HG03135 (cell line): ENCODE data around the gene SRSF1.
"Not testable (repeated sequence)": the region's sequence is repeated elsewhere in the genome, so short reads cannot be mapped to it uniquely, and the experiment has no call there.

Experiments
- ATAC-seq: cut with Tn5 transposase; IDR thresholded peaks from one replicate; pipeline ENCODE4 v1.9.1; 2021; ENCODE audit warnings: mild to moderate bottlenecking, moderate library complexity; ENCODE audit not compliant: unreplicated experiment

The SRSF1 gene, protein sequence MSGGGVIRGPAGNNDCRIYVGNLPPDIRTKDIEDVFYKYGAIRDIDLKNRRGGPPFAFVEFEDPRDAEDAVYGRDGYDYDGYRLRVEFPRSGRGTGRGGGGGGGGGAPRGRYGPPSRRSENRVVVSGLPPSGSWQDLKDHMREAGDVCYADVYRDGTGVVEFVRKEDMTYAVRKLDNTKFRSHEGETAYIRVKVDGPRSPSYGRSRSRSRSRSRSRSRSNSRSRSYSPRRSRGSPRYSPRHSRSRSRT

GRCh38 chr17:58006924-58007780, at the start of gene SRSF1:
TSS of gene SRSF1 (minus strand) at chr17:58007246. CDS start at chr17:58007137, 109 bp downstream.
- peak; percentile 86 for ATAC-seq

GRCh38 chr17:58056476-58056875, 49.4 kb upstream of the SRSF1 start:
- ATAC-seq, result no peak

- no peak for ATAC-seq
Measured at GRCh38 chr17:58054641-58055040, 47.6 kb upstream of the SRSF1 start.

GRCh38 chr17:58052945-58053715, 46.1 kb upstream of the SRSF1 start:
- ATAC-seq, result no peak

DNA sequence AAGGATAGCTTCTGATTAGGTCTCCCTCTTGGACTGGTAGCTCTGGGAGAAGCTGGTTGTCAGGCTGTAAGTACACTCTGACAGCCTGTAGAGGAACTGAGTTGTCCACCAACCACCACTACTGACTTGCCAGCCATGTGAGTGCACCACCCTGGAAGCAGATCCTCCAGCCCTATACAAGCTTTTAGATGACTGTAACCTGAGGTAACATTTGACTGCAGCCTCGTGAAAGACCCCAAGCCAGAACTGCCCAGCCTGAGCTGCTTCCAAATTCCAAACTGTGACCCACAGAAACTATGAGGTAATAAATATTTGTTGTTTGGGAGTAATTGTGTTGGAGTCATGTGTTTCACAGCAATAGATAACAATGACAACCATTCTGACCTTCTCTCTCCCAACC, 45.4 kb upstream of the SRSF1 start:
- no peak for ATAC-seq

- ATAC-seq, result no peak
Measured at GRCh38 chr17:58051468-58051867, 44.4 kb upstream of the SRSF1 start.

DNA sequence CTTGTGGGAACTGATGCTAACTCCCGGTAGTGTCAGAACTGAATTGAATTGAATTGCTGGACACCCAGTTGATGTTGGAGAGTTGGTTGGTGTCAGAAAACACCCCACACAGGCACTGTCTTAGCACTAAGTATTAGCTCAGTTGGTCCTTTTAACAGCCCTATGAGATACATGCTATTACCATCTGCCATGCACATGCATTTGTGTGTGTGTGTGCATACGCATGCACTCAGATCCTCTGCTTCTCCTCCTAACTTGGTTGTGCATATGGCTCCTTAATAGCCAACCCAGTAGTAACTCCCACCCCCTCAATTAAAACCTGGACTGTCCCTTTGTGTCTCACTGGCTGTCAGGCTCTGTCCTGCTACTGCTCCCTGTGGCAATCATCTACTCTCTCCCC, 43.9 kb upstream of the SRSF1 start:
- no peak for ATAC-seq

DNA sequence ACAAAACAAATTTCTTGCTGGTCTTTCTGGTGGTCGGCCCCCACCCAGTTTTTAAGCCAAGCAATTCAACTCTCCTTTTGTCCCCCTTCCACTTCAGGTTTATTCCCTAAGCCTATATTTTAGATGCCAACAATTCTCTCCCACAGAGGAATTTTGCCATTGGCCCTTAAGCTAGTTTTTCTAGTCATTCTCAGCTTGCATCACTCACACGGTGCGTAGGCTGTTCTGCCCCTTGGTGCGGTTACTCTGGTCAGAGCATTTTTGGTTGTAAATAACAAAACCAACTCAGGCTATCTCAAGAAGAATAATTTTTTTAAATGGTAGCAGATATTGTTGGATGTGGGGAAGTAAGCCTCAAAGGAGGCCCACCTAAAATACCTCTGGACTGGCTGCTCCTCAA, 42.5 kb upstream of the SRSF1 start:
- no peak for ATAC-seq

GRCh38 chr17:58047376-58048150, 40.5 kb upstream of the SRSF1 start:
- ATAC-seq, result no peak

- ATAC-seq, result no peak
Measured at GRCh38 chr17:58046239-58047094, 39.4 kb upstream of the SRSF1 start.

GRCh38 chr17:58044256-58044655, 37.2 kb upstream of the SRSF1 start:
- ATAC-seq, result not testable (repeated sequence)

- ATAC-seq, result no peak
Measured at GRCh38 chr17:58043221-58044181, 36.5 kb upstream of the SRSF1 start.

GRCh38 chr17:58041161-58041560, 34.1 kb upstream of the SRSF1 start:
- no peak for ATAC-seq

DNA sequence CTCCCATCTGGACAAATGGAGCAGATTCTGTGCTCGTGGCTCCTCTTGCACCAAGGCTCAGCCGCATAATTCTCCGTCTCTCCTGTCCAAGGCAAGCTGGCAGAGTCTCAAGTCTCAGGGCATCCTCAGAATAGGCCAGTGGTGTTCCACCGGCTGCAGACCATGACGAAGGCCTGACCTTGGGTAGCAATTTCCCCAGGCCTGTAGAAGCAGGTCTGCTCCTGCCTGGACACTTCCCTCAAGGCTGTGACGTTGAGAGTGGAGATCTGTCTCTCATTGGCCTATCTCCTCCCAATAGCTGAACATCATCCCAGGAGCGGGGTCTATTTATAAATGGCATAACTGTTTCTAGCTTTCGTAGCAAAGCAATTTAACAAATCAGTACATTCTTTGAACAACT, 33.3 kb upstream of the SRSF1 start:
- ATAC-seq, result no peak

DNA sequence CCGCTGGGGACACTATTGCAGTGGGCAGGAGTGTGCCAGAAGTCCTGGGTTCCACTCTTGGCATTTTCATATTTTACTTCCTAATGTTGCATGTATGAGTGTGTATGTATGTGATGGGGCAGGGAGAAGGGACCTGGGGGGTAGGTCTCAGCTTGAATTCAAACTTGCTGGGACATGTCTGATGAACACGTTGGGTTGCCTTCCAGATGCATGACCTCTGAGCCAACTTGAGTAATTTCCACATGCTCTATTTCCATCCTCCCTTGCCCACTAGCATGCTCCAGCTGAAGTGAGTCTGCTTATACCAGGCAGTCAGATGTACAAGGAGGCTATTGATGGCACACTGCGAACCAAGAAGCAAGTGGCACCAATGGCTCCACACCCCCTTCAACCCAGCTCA, 32.9 kb upstream of the SRSF1 start:
- no peak for ATAC-seq

DNA sequence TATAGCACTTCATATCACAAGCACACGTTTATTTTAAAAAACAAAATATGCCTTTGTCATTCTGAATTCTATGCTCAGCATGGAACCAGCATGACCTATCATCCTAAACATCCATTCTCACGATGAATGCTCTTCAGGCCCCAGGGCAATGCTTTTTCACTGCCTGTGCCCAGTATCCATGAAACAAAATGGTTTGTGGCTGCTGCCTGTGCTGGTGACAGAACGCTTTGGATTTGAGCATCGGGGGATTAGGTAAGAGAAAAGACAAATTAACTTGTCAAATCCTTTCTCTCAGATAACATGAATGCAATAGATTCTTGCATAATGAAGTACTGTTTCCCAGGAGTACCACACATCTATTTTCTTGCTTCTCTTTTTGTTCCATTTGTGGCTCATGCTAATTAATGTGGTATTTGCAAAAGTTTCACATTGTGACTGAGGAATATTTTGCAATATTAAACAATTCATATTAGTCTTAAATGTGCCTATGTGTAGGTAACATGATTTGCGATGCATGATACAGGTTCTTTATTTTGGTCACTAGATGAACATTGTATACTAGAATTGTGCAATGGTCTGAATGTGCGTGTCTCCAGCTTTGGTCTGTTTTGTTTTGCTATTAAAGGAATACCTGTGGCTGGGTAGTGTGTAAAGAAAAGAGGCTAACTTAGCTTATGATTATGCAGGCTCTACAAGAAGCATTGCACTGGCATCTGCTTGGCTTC, 25.8 kb upstream of the SRSF1 start:
- ATAC-seq, result no peak

GRCh38 chr17:58028578-58028977, 21.5 kb upstream of the SRSF1 start:
- no peak for ATAC-seq

- no peak for ATAC-seq
Measured at GRCh38 chr17:58020401-58020800, 13.4 kb upstream of the SRSF1 start.
